H9 (cell line): Measurements from ENCODE around the gene PUS3. TPM values are rescaled to one million over a fixed set of nuclear protein-coding genes. Genes with fewer than 3 reads are reported as not detected.
A peak's percentile ranks its signal among the peaks of the same experiment; 100 is the strongest.

Experiments
- DNase-seq: peaks from one replicate; pipeline ENCODE4 v3.0.0-alpha.2; 2017
- H2AFZ ChIP-seq: one replicate; pipeline ENCODE4 v1.6.1; 2013; ENCODE audit warnings: mild to moderate bottlenecking, low read length, control low read depth, moderate library complexity
- H2AK5ac ChIP-seq: 2 replicates; pipeline ENCODE4 v1.6.1; 2013; ENCODE audit warnings: low read length, control low read depth, mixed read lengths; ENCODE audit not compliant: insufficient read length
- H2BK120ac ChIP-seq: one replicate; pipeline ENCODE4 v1.6.1; 2013; ENCODE audit warnings: low read depth, mild to moderate bottlenecking, low read length, control low read depth, inconsistent platforms; ENCODE audit not compliant: poor library complexity, severe bottlenecking
- H2BK12ac ChIP-seq: 2 replicates; pipeline ENCODE4 v1.6.1; 2013; ENCODE audit warnings: low read length, control low read depth, mixed read lengths, low read depth; ENCODE audit not compliant: insufficient read length
- H2BK15ac ChIP-seq: 2 replicates; pipeline ENCODE4 v1.6.1; 2013; ENCODE audit warnings: low read depth, low read length, control low read depth
- H2BK20ac ChIP-seq: one replicate; pipeline ENCODE4 v1.6.1; 2013; ENCODE audit warnings: low read depth, mild to moderate bottlenecking, low read length, control low read depth, inconsistent platforms; ENCODE audit not compliant: poor library complexity, severe bottlenecking
- H2BK5ac ChIP-seq: 2 replicates; pipeline ENCODE4 v1.6.1; 2013; ENCODE audit warnings: low read length, control low read depth, mixed read lengths; ENCODE audit not compliant: insufficient read length
- H3K14ac ChIP-seq: 2 replicates; pipeline ENCODE4 v1.6.1; 2013; ENCODE audit warnings: low read length, control low read depth; ENCODE audit not compliant: insufficient read depth
- H3K18ac ChIP-seq: 2 replicates; pipeline ENCODE4 v1.6.1; 2013; ENCODE audit warnings: low read depth, mild to moderate bottlenecking, mixed read lengths, low read length, control low read depth; ENCODE audit not compliant: insufficient read length
- H3K23ac ChIP-seq: 2 replicates; pipeline ENCODE4 v1.6.1; 2013; ENCODE audit warnings: low read length, control low read depth, mixed read lengths, low read depth; ENCODE audit not compliant: insufficient read length
- H3K23me2 ChIP-seq: 2 replicates; pipeline ENCODE4 v1.6.1; 2013; ENCODE audit warnings: low read depth, mild to moderate bottlenecking, mixed read lengths, low read length, control low read depth; ENCODE audit not compliant: insufficient read length, poor library complexity, severe bottlenecking
- H3K27ac ChIP-seq: 2 replicates; pipeline ENCODE4 v1.5.1; 2013; ENCODE audit warnings: low read length, control low read depth, mixed read lengths, low read depth; ENCODE audit not compliant: insufficient read length
- H3K27me3 ChIP-seq: 2 replicates; pipeline ENCODE4 v1.6.1; 2013; ENCODE audit warnings: low read length, control low read depth, inconsistent platforms; ENCODE audit not compliant: insufficient read depth
- H3K4ac ChIP-seq: 2 replicates; pipeline ENCODE4 v1.6.1; 2013; ENCODE audit warnings: low read depth, mild to moderate bottlenecking, control low read depth, inconsistent platforms, low read length, moderate library complexity
- H3K4me1 ChIP-seq: 2 replicates; pipeline ENCODE4 v1.6.1; 2013; ENCODE audit warnings: low read length, control low read depth, inconsistent platforms; ENCODE audit not compliant: insufficient read depth
- H3K4me2 ChIP-seq: 2 replicates; pipeline ENCODE4 v1.6.1; 2013; ENCODE audit warnings: low read length, control low read depth, mixed read lengths; ENCODE audit not compliant: insufficient read length, insufficient read depth
- H3K56ac ChIP-seq: 2 replicates; pipeline ENCODE4 v1.6.1; 2013; ENCODE audit warnings: low read depth, mild to moderate bottlenecking, mixed read lengths, low read length, control low read depth; ENCODE audit not compliant: insufficient read length
- H3K79me1 ChIP-seq: 2 replicates; pipeline ENCODE4 v1.6.1; 2013; ENCODE audit warnings: low read depth, mild to moderate bottlenecking, moderate library complexity, low read length, control low read depth, inconsistent platforms; ENCODE audit not compliant: insufficient read depth, poor library complexity, severe bottlenecking
- H3K79me2 ChIP-seq: 2 replicates; pipeline ENCODE4 v1.6.1; 2013; ENCODE audit warnings: low read length, control low read depth, inconsistent platforms; ENCODE audit not compliant: insufficient read depth
- H3K9ac ChIP-seq: 2 replicates; pipeline ENCODE4 v1.6.1; 2013; ENCODE audit warnings: low read length, control low read depth, mixed read lengths; ENCODE audit not compliant: insufficient read length; ENCODE audit errors: extremely low read depth
- H3K9me3 ChIP-seq: one replicate; pipeline ENCODE4 v1.6.1; 2013; ENCODE audit warnings: low read depth, low read length, inconsistent platforms; ENCODE audit not compliant: control insufficient read depth
- H3T11ph ChIP-seq: one replicate; pipeline ENCODE4 v1.6.1; 2013; ENCODE audit warnings: mild to moderate bottlenecking, low read length, control low read depth, inconsistent platforms
- H4K20me1 ChIP-seq: one replicate; pipeline ENCODE4 v1.6.1; 2013; ENCODE audit not compliant: control insufficient read depth, insufficient read length, insufficient read depth
- H4K5ac ChIP-seq: 2 replicates; pipeline ENCODE4 v1.6.1; 2013; ENCODE audit warnings: low read depth, mild to moderate bottlenecking, mixed read lengths, low read length, control low read depth; ENCODE audit not compliant: insufficient read length
- H4K8ac ChIP-seq: replicated peaks from 2 replicates; pipeline ENCODE4 v1.6.1; 2013; ENCODE audit warnings: low read length, control low read depth, mixed read lengths, low read depth; ENCODE audit not compliant: insufficient read length
- H4K91ac ChIP-seq: 2 replicates; pipeline ENCODE4 v1.6.1; 2013; ENCODE audit warnings: low read depth, mild to moderate bottlenecking, moderate library complexity, mixed read lengths, low read length, control low read depth; ENCODE audit not compliant: insufficient read length
- H3K27ac Mint-ChIP-seq, 3 experiments: 2 replicates in 2 of 3; 3 replicates in 1 of 3; pipeline ENCODE4 v1.8.0; 2020 to 2021; ENCODE audit warnings: mixed read lengths in 3 of 3, mild to moderate bottlenecking in 1 of 3, moderate library complexity in 1 of 3
- H3K27me3 Mint-ChIP-seq: 2 replicates; pipeline ENCODE4 v1.8.0; 2021; ENCODE audit warnings: low read depth, mild to moderate bottlenecking, moderate library complexity, mixed read lengths
- H3K36me3 Mint-ChIP-seq, 3 experiments: 2 replicates in 2 of 3; 3 replicates in 1 of 3; pipeline ENCODE4 v1.8.0; 2020 to 2021; ENCODE audit warnings: low read depth in 3 of 3, mixed read lengths in 3 of 3; ENCODE audit not compliant: insufficient read depth in 1 of 3
- H3K4me1 Mint-ChIP-seq, 2 experiments: 2 replicates each; pipeline ENCODE4 v1.8.0; 2020; ENCODE audit warnings: mixed read lengths in 2 of 2
- H3K4me3 Mint-ChIP-seq, 2 experiments: 2 replicates in 1 of 2; 3 replicates in 1 of 2; pipeline ENCODE4 v1.8.0; 2020 to 2021; ENCODE audit warnings: mild to moderate bottlenecking in 2 of 2, mixed read lengths in 2 of 2, moderate library complexity in 1 of 2
- H3K9me3 Mint-ChIP-seq, 2 experiments: 2 replicates in 1 of 2; 3 replicates in 1 of 2; pipeline ENCODE4 v1.8.0; 2020; ENCODE audit warnings: mild to moderate bottlenecking in 2 of 2, mixed read lengths in 2 of 2, moderate library complexity in 1 of 2
- WGBS: extraction: QIAGEN DNeasy Blood & Tissue Kit; methylation state at CpG from one replicate; pipeline ENCODE4 v1.1.7; 2013; ENCODE audit warnings: missing lambda C conversion rate, low lambda C conversion rate, mixed read lengths; ENCODE audit not compliant: insufficient read length; ENCODE audit errors: extremely low coverage; 5-methylcytosine and 5-hydroxymethylcytosine counted together
- total RNA-seq: library from RNA; stranded (reverse); gene quantifications from 2 replicates; pipeline ENCODE4 v1.2.1, GENCODE V29; 2021
- TF ChIP-seq, protein P1 (sequence below): fragments of 200-600 bp; sonication (generic); conservative IDR thresholded peaks from 3 replicates; pipeline ENCODE4 v1.8.0; 2021; ENCODE audit warnings: antibody characterized with exemption, mild to moderate bottlenecking

Gene PUS3
- total RNA-seq, 1 experiment from 2014 or later = 20.0 TPM

- H4K91ac ChIP-seq = no peak overlapping the region
- DNase-seq = peak; percentile 67
- H3K27me3 ChIP-seq = no peaks in the 10 kb centered on the region
- Mint-ChIP-seq H3K36me3 (no peaks in the 10 kb centered on the region), H3K9me3 (no peaks in the 10 kb centered on the region; a peak in 1 of 5 replicates), H3K4me1 (peaks cover 14 to 17% of the 10 kb centered on the region in 2 experiments), H3K27ac (no peak overlapping the region), H3K4me3 (no peak overlapping the region), H3K27me3 (peaks cover 3% of the 10 kb centered on the region; the same call in 1 of the 2 replicates)
- no CpG with 5 or more reads among the region's 8 CpGs for WGBS
- H3K9me3 ChIP-seq = no peaks in the 10 kb centered on the region
- no peak overlapping the region for H3T11ph ChIP-seq
- no peaks in the 10 kb centered on the region for H4K20me1 ChIP-seq
- H2BK5ac ChIP-seq = no peak overlapping the region
- no peak overlapping the region for H4K5ac ChIP-seq
- no peak overlapping the region for H3K9ac ChIP-seq
- no peak overlapping the region for H3K14ac ChIP-seq
- no peak overlapping the region for H3K23ac ChIP-seq
- H3K79me1 ChIP-seq = no peaks in the 10 kb centered on the region
- H4K8ac ChIP-seq = no peak overlapping the region
- H2BK120ac ChIP-seq = no peak overlapping the region
- TF ChIP-seq, protein P1, sequence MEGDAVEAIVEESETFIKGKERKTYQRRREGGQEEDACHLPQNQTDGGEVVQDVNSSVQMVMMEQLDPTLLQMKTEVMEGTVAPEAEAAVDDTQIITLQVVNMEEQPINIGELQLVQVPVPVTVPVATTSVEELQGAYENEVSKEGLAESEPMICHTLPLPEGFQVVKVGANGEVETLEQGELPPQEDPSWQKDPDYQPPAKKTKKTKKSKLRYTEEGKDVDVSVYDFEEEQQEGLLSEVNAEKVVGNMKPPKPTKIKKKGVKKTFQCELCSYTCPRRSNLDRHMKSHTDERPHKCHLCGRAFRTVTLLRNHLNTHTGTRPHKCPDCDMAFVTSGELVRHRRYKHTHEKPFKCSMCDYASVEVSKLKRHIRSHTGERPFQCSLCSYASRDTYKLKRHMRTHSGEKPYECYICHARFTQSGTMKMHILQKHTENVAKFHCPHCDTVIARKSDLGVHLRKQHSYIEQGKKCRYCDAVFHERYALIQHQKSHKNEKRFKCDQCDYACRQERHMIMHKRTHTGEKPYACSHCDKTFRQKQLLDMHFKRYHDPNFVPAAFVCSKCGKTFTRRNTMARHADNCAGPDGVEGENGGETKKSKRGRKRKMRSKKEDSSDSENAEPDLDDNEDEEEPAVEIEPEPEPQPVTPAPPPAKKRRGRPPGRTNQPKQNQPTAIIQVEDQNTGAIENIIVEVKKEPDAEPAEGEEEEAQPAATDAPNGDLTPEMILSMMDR = peak; percentile 92
- H2BK12ac ChIP-seq = no peak overlapping the region
- no peaks in the 10 kb centered on the region for H3K79me2 ChIP-seq
- H3K56ac ChIP-seq = no peak overlapping the region
- no peaks in the 10 kb centered on the region for H3K23me2 ChIP-seq
- no peak overlapping the region for H3K4me2 ChIP-seq
- H3K4me1 ChIP-seq = no peaks in the 10 kb centered on the region
- no peak overlapping the region for H3K18ac ChIP-seq
- H2AFZ ChIP-seq = no peak overlapping the region
- H3K27ac ChIP-seq = no peak overlapping the region
- H3K4ac ChIP-seq = no peak overlapping the region
- H2AK5ac ChIP-seq = no peak overlapping the region
- no peak overlapping the region for H2BK20ac ChIP-seq
- H2BK15ac ChIP-seq = no peak overlapping the region
These were observed 20.1 kb upstream of the PUS3 start for GRCh38 chr11:125923012-125923579.
